Heart left ventricle (tissue), 13 donors: Measurements from ENCODE around the gene TMEM86B.

Experiments used
- CTCF ChIP-seq, 12 donors: fragments of 200-600 bp; sonication (generic) in 4 of 12; IDR thresholded peaks; one replicate each; pipeline versions ENCODE4 v1.5.0 to v1.8.0; 2018 to 2022; ENCODE audit warnings: antibody characterized with exemption in 12 of 12, mild to moderate bottlenecking in 5 of 12
- POLR2A ChIP-seq, 2 donors: fragments of 450-650 bp; IDR thresholded peaks; one replicate each; pipeline ENCODE4 v1.6.1; 2017; ENCODE audit warnings: antibody characterized with exemption in 2 of 2, mild to moderate bottlenecking in 2 of 2, moderate library complexity in 2 of 2
- donor health status: ischemic (EF 13 %, LVEDD 7.1; RV severe dilation, severe dysfunction).
- donor health status: DM: no; HTN: yes; CAD: no.
- donor health status: DM: no; HTN: no; CAD: no.
- donor health status: ischemic (EF 25% LVEDD 6.9; RV normal size, moderate dysfunction).
- donor health status: ischemic (EF 25% LVEDD 5.7; RV mildly dilated, moderate dysfunction).
- donor health status: ischemic (EF 35%, LVEDD 5.7; RV mildly dilated, moderate dysfunction).
- donor health status: nonischemic (EF 11% LVEDD 7.7; RV severe dilation, severe dysfunction).
- donor health status: DM: yes; HTN: yes; CAD: no.
- donor health status: PGD.
- donor health status: ischemic (EF 29% LVEDD 5.4; RV normal size, mild dysfunction).
- donor health status: nonischemic (EF 23%, LVEDD 6.1; RV moderate dilation, normal function).

GRCh38 chr19:55248704-55249103 is 20.1 kb upstream of the TMEM86B start:
- TF ChIP-seq CTCF (IDR thresholded peaks at IDR 0.05): no peak
- TF ChIP-seq POLR2A (IDR thresholded peaks at IDR 0.05): no peak
